Activated T-cell treated with anti-CD3 and anti-CD28 coated beads, Interleukin-2, amount 50 U/mL, for 24 hours (primary cell): ENCODE data around the gene NEGR1.

Experiments
- DNase-seq: peaks from one replicate; pipeline ENCODE4 v3.0.0-alpha.2; 2020
- H3K27ac Mint-ChIP-seq: 2 replicates; pipeline ENCODE4 v1.8.0; 2020; ENCODE audit warnings: mild to moderate bottlenecking, mixed read lengths
- H3K27me3 Mint-ChIP-seq: 2 replicates; pipeline ENCODE4 v1.8.0; 2020; ENCODE audit warnings: mixed read lengths
- H3K36me3 Mint-ChIP-seq: 2 replicates; pipeline ENCODE4 v1.8.0; 2020; ENCODE audit warnings: low read depth, mixed read lengths
- H3K4me1 Mint-ChIP-seq: 2 replicates; pipeline ENCODE4 v1.8.0; 2020; ENCODE audit warnings: low read depth, mixed read lengths
- H3K4me3 Mint-ChIP-seq: 2 replicates; pipeline ENCODE4 v1.8.0; 2020; ENCODE audit warnings: mild to moderate bottlenecking, moderate library complexity, mixed read lengths
- H3K9me3 Mint-ChIP-seq: 2 replicates; pipeline ENCODE4 v1.8.0; 2020; ENCODE audit warnings: mixed read lengths

Gene NEGR1

DNA sequence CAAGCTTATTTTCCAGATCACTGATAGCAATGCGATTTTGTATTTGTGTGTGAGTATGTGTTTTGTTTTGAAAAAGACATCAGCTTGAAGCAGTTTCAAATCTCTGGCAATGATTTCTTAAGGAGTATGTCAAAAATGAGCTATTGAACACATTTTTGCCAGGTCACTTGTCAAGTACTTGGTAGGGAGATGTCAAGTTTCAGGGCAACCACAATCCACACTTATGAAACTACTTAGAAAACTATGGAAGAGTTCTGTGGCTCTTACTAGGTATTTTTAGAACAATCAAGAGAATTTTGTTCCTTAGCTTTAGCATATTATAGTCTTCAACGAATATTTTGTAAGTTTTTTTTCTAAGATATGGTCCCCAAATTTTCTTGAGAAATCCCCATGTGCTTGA lies 882.7 kb downstream of the NEGR1 start:
- no peaks in the 10 kb centered on the region for H3K36me3 Mint-ChIP-seq

GRCh38 chr1:71393301-71393700 lies 889.0 kb downstream of the NEGR1 start:
- Mint-ChIP-seq H3K4me3 (no peak overlapping the region), H3K36me3 (no peaks in the 10 kb centered on the region), H3K27me3 (no peaks in the 10 kb centered on the region), H3K9me3 (peaks cover 31% of the 10 kb centered on the region), H3K4me1 (no peaks in the 10 kb centered on the region), H3K27ac (no peak overlapping the region)
- no peak for DNase-seq

More for the DNA sequence above, 882.7 kb downstream of the NEGR1 start:
- Mint-ChIP-seq H3K4me3 (no peak overlapping the region), H3K27ac (no peak overlapping the region), H3K4me1 (no peaks in the 10 kb centered on the region), H3K27me3 (no peaks in the 10 kb centered on the region), H3K9me3 (peaks cover 8% of the 10 kb centered on the region)
- no peak for DNase-seq

GRCh38 chr1:71390518-71390917 lies 891.8 kb downstream of the NEGR1 start:
- Mint-ChIP-seq H3K27me3 (no peaks in the 10 kb centered on the region), H3K9me3 (peaks cover 43% of the 10 kb centered on the region), H3K36me3 (no peaks in the 10 kb centered on the region), H3K4me1 (no peaks in the 10 kb centered on the region), H3K27ac (no peak overlapping the region), H3K4me3 (no peak overlapping the region)
- DNase-seq: no peak

DNA sequence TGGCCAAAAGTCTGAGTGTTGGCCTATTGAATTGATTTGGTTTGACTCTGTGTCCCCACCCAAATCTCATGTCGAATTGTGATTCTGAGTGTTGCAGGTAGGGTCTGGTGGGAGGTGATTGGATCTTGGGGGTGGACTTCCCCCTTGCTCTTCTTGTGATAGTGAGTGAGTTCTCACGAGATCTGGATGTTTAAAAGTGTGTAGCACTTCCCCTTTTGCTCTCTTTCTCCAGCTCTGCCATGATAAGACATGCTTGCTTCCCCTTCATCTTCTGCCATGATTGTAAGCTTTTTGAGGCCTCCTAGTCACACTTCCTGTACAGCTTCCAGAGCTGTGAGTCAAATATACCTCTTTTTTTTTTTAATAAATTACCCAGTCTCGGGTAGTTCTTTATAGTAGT lies 904.5 kb downstream of the NEGR1 start:
- Mint-ChIP-seq H3K27ac (no peak overlapping the region), H3K9me3 (peaks cover 9% of the 10 kb centered on the region), H3K36me3 (no peaks in the 10 kb centered on the region), H3K27me3 (no peaks in the 10 kb centered on the region), H3K4me3 (no peak overlapping the region), H3K4me1 (no peaks in the 10 kb centered on the region)
- no peak for DNase-seq

DNA sequence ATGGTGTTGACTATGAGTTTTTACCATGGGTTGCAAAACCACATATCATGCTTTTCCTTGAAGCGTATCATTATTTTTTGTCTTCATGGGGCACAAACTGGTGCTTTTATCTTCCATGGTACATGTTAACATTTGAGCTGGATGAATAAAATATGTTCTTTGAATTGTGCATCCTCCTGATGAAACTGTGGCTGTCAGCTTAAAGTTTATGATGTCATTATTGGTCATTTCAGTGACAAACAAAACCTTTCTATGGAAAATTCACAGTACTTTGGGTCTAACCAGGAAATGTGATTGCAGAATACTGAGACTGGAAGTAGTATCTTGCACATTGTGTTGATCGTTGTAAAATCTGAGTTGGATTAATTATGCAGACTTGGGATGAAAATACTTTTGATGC lies 909.8 kb downstream of the NEGR1 start:
- no peaks in the 10 kb centered on the region for H3K9me3 Mint-ChIP-seq
- H3K36me3 Mint-ChIP-seq: no peaks in the 10 kb centered on the region
- H3K4me3 Mint-ChIP-seq: no peak overlapping the region
- H3K27ac Mint-ChIP-seq: no peak overlapping the region
- no peak for DNase-seq
- H3K27me3 Mint-ChIP-seq: no peaks in the 10 kb centered on the region
- H3K4me1 Mint-ChIP-seq: no peaks in the 10 kb centered on the region

GRCh38 chr1:71371581-71371980 lies 910.8 kb downstream of the NEGR1 start:
- H3K27me3 Mint-ChIP-seq: no peaks in the 10 kb centered on the region
- H3K4me3 Mint-ChIP-seq: no peak overlapping the region
- H3K4me1 Mint-ChIP-seq: no peaks in the 10 kb centered on the region
- no peaks in the 10 kb centered on the region for H3K9me3 Mint-ChIP-seq
- H3K36me3 Mint-ChIP-seq: no peaks in the 10 kb centered on the region
- no peak overlapping the region for H3K27ac Mint-ChIP-seq
- DNase-seq: no peak

DNA sequence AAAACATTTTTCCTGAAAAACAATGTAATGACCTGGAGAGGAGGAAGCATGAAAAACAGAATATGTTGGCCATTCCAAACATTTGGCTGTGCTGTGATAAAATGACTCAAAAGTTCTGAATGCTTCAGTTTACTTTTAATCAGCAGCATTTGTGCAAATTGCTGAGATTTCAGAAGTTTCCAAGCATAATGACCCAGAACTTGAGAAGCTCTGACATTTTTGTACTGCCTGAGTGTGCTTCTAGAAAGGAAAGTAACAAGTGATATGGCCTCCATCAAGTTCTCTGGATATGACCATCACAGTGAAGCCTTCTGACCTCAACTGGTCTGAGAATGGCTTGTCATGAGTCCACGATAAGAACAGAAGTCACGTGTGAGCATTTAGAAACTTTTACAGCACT lies 918.1 kb downstream of the NEGR1 start:
- H3K4me3 Mint-ChIP-seq: no peak overlapping the region
- no peaks in the 10 kb centered on the region for H3K27me3 Mint-ChIP-seq
- no peaks in the 10 kb centered on the region for H3K36me3 Mint-ChIP-seq
- H3K27ac Mint-ChIP-seq: no peak overlapping the region
- H3K9me3 Mint-ChIP-seq: peaks cover 2% of the 10 kb centered on the region
- DNase-seq: no peak
- no peaks in the 10 kb centered on the region for H3K4me1 Mint-ChIP-seq

- H3K4me1 Mint-ChIP-seq: no peaks in the 10 kb centered on the region
- no peak for DNase-seq
- H3K4me3 Mint-ChIP-seq: no peak overlapping the region
- H3K36me3 Mint-ChIP-seq: no peaks in the 10 kb centered on the region
- no peaks in the 10 kb centered on the region for H3K27me3 Mint-ChIP-seq
- H3K27ac Mint-ChIP-seq: no peak overlapping the region
- peaks cover 4% of the 10 kb centered on the region for H3K9me3 Mint-ChIP-seq
Observed at GRCh38 chr1:71362691-71363090, 919.6 kb downstream of the NEGR1 start.

- DNase-seq: no peak
- no peaks in the 10 kb centered on the region for H3K36me3 Mint-ChIP-seq
Observed at GRCh38 chr1:71362076-71362475, 920.3 kb downstream of the NEGR1 start.

DNA sequence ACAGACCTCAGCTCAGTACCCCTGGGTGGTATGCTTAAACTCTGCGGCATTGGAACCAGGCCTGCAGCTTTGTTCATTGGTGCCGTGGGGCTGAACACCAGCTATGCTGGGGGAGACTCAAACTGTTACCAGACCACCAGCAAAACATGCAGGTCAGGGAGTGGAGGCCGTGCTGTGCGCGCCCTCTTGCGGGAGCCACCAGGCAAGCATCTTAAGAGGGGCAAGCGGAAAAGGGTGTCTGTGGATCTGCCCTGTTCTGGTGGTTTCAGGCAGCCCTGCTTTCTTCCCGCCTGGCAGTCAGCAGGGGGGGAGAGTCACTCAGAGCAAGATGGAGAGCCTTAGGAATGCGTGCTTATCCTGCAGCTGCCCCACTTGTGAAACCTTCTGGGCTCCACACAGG lies 924.6 kb downstream of the NEGR1 start:
- no peak overlapping the region for H3K4me3 Mint-ChIP-seq
- no peaks in the 10 kb centered on the region for H3K27me3 Mint-ChIP-seq
- H3K27ac Mint-ChIP-seq: no peak overlapping the region
- no peak for DNase-seq
- H3K4me1 Mint-ChIP-seq: no peaks in the 10 kb centered on the region
- peaks cover 21% of the 10 kb centered on the region for H3K9me3 Mint-ChIP-seq
- no peaks in the 10 kb centered on the region for H3K36me3 Mint-ChIP-seq

More at GRCh38 chr1:71362076-71362475, 920.3 kb downstream of the NEGR1 start:
- H3K4me1 Mint-ChIP-seq: no peaks in the 10 kb centered on the region
- no peak overlapping the region for H3K27ac Mint-ChIP-seq
- no peaks in the 10 kb centered on the region for H3K27me3 Mint-ChIP-seq
- H3K4me3 Mint-ChIP-seq: no peak overlapping the region
- peaks cover 4% of the 10 kb centered on the region for H3K9me3 Mint-ChIP-seq

DNA sequence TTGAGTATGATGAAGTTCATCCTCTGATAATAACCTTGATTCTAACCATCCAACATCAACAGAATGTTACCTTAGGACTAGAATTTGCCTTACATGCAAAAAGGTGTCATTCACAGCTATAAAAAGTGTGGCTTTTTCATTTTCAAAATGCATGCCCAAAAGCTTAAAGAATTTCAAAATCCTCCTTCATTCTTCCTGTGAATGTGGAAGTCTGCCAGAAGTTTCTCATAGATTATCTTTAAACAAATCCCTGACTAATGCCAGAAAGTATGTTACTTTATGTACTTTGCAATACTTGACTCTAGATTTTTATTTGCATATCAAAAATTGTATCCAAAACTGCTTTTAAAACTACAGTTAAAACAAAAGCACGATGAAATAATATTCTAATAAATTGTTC lies 930.9 kb downstream of the NEGR1 start:
- no peak for DNase-seq
- Mint-ChIP-seq H3K9me3 (peaks cover 22% of the 10 kb centered on the region), H3K27me3 (no peaks in the 10 kb centered on the region), H3K27ac (no peak overlapping the region), H3K36me3 (no peaks in the 10 kb centered on the region), H3K4me1 (no peaks in the 10 kb centered on the region), H3K4me3 (no peak overlapping the region)

GRCh38 chr1:71350805-71351204 lies 931.5 kb downstream of the NEGR1 start:
- Mint-ChIP-seq H3K27me3 (no peaks in the 10 kb centered on the region), H3K27ac (no peak overlapping the region), H3K4me3 (no peak overlapping the region), H3K4me1 (no peaks in the 10 kb centered on the region), H3K9me3 (peaks cover 18% of the 10 kb centered on the region), H3K36me3 (no peaks in the 10 kb centered on the region)
- no peak for DNase-seq

GRCh38 chr1:71350330-71350729 lies 932.0 kb downstream of the NEGR1 start:
- Mint-ChIP-seq H3K4me1 (no peaks in the 10 kb centered on the region), H3K4me3 (no peak overlapping the region), H3K27ac (no peak overlapping the region), H3K27me3 (no peaks in the 10 kb centered on the region), H3K36me3 (no peaks in the 10 kb centered on the region), H3K9me3 (peaks cover 21% of the 10 kb centered on the region)
- no peak for DNase-seq
